IPS-15b (cell line): Measurements from ENCODE around the gene LIMS1.

Source experiments
- H3K27me3 ChIP-seq: one replicate; pipeline ENCODE4 v1.6.1; 2013; ENCODE audit warnings: low read length; ENCODE audit not compliant: control insufficient read depth, insufficient read depth
- H3K36me3 ChIP-seq: one replicate; pipeline ENCODE4 v1.6.1; 2013; ENCODE audit warnings: low read length; ENCODE audit not compliant: control insufficient read depth, insufficient read depth
- H3K4me1 ChIP-seq: one replicate; pipeline ENCODE4 v1.6.1; 2013; ENCODE audit warnings: mild to moderate bottlenecking, low read length; ENCODE audit not compliant: control insufficient read depth, insufficient read depth
- H3K4me3 ChIP-seq: one replicate; pipeline ENCODE4 v1.5.1; 2013; ENCODE audit warnings: low read depth, low read length
- H3K9ac ChIP-seq: one replicate; pipeline ENCODE4 v1.6.1; 2013; ENCODE audit warnings: low read depth, mild to moderate bottlenecking, low read length
- H3K9me3 ChIP-seq: one replicate; pipeline ENCODE4 v1.6.1; 2013; ENCODE audit warnings: mild to moderate bottlenecking, low read length; ENCODE audit not compliant: control insufficient read depth, insufficient read depth

LIMS1 gene

GRCh38 chr2:108534584-108535356 is 500 bp downstream of the LIMS1 start:
- Histone ChIP-seq H3K4me1 (peaks cover 9% of the 10 kb centered on the region), H3K9ac (peak overlapping the region; percentile 20), H3K9me3 (no peaks in the 10 kb centered on the region), H3K4me3 (peak overlapping the region; percentile 71), H3K36me3 (no peaks in the 10 kb centered on the region), H3K27me3 (peaks cover 8% of the 10 kb centered on the region)

- H3K27me3 ChIP-seq: peaks cover 8% of the 10 kb centered on the region
- no peaks in the 10 kb centered on the region for H3K9me3 ChIP-seq
- H3K36me3 ChIP-seq: no peaks in the 10 kb centered on the region
- peaks cover 9% of the 10 kb centered on the region for H3K4me1 ChIP-seq
- no peak overlapping the region for H3K9ac ChIP-seq
- peak overlapping the region; percentile 71 for H3K4me3 ChIP-seq
Observed at GRCh38 chr2:108535357-108535631, 1.0 kb downstream of the LIMS1 start.

GRCh38 chr2:108536133-108536780 is 2.0 kb downstream of the LIMS1 start:
- Histone ChIP-seq H3K9ac (no peak overlapping the region), H3K36me3 (no peaks in the 10 kb centered on the region), H3K9me3 (no peaks in the 10 kb centered on the region), H3K4me3 (no peak overlapping the region), H3K4me1 (peaks cover 9% of the 10 kb centered on the region), H3K27me3 (peaks cover 8% of the 10 kb centered on the region)

GRCh38 chr2:108536911-108537310 is 2.6 kb downstream of the LIMS1 start:
- no peak overlapping the region for H3K9ac ChIP-seq
- peaks cover 9% of the 10 kb centered on the region for H3K4me1 ChIP-seq
- H3K36me3 ChIP-seq: no peaks in the 10 kb centered on the region
- no peak overlapping the region for H3K4me3 ChIP-seq
- peaks cover 8% of the 10 kb centered on the region for H3K27me3 ChIP-seq
- H3K9me3 ChIP-seq: no peaks in the 10 kb centered on the region

- Histone ChIP-seq H3K4me1 (peaks cover 9% of the 10 kb centered on the region), H3K4me3 (no peak overlapping the region), H3K9me3 (no peaks in the 10 kb centered on the region), H3K27me3 (peaks cover 8% of the 10 kb centered on the region), H3K9ac (no peak overlapping the region), H3K36me3 (no peaks in the 10 kb centered on the region)
Observed at GRCh38 chr2:108538000-108538625, 3.8 kb downstream of the LIMS1 start.

- peaks cover 6% of the 10 kb centered on the region for H3K4me1 ChIP-seq
Observed at GRCh38 chr2:108541451-108541850, 7.2 kb downstream of the LIMS1 start.

GRCh38 chr2:108542071-108542470 is 7.8 kb downstream of the LIMS1 start:
- H3K27me3 ChIP-seq: no peaks in the 10 kb centered on the region

More at GRCh38 chr2:108541451-108541850, 7.2 kb downstream of the LIMS1 start:
- no peaks in the 10 kb centered on the region for H3K36me3 ChIP-seq
- H3K9ac ChIP-seq: no peak overlapping the region
- no peaks in the 10 kb centered on the region for H3K27me3 ChIP-seq
- H3K9me3 ChIP-seq: no peaks in the 10 kb centered on the region
- no peak overlapping the region for H3K4me3 ChIP-seq

GRCh38 chr2:108547606-108548005 is 13.3 kb downstream of the LIMS1 start:
- Histone ChIP-seq H3K9me3 (no peaks in the 10 kb centered on the region), H3K27me3 (no peaks in the 10 kb centered on the region), H3K4me3 (no peak overlapping the region), H3K36me3 (no peaks in the 10 kb centered on the region), H3K4me1 (no peaks in the 10 kb centered on the region), H3K9ac (no peak overlapping the region)

More at GRCh38 chr2:108542071-108542470, 7.8 kb downstream of the LIMS1 start:
- H3K9ac ChIP-seq: no peak overlapping the region
- H3K4me3 ChIP-seq: no peak overlapping the region
- H3K36me3 ChIP-seq: no peaks in the 10 kb centered on the region
- H3K4me1 ChIP-seq: peaks cover 6% of the 10 kb centered on the region
- no peaks in the 10 kb centered on the region for H3K9me3 ChIP-seq

- Histone ChIP-seq H3K4me1 (no peaks in the 10 kb centered on the region), H3K9ac (no peak overlapping the region), H3K27me3 (no peaks in the 10 kb centered on the region), H3K36me3 (no peaks in the 10 kb centered on the region), H3K9me3 (no peaks in the 10 kb centered on the region), H3K4me3 (no peak overlapping the region)
Observed at GRCh38 chr2:108548208-108549003, 14.1 kb downstream of the LIMS1 start.

- Histone ChIP-seq H3K4me1 (no peaks in the 10 kb centered on the region), H3K36me3 (no peaks in the 10 kb centered on the region), H3K9ac (no peak overlapping the region), H3K4me3 (no peak overlapping the region), H3K9me3 (no peaks in the 10 kb centered on the region), H3K27me3 (no peaks in the 10 kb centered on the region)
Observed at GRCh38 chr2:108552566-108552965, 18.3 kb downstream of the LIMS1 start.

GRCh38 chr2:108553209-108553919 is 19.1 kb downstream of the LIMS1 start:
- no peak overlapping the region for H3K9ac ChIP-seq
- H3K36me3 ChIP-seq: no peaks in the 10 kb centered on the region
- H3K27me3 ChIP-seq: no peaks in the 10 kb centered on the region
- no peak overlapping the region for H3K4me3 ChIP-seq
- no peaks in the 10 kb centered on the region for H3K4me1 ChIP-seq
- no peaks in the 10 kb centered on the region for H3K9me3 ChIP-seq
